D721Med (cell line): ENCODE results near the gene PACRG.

Experiments
- DNase-seq: peaks from one replicate; pipeline ENCODE4 v3.0.0; 2011; ENCODE audit warnings: low spot score; ENCODE audit not compliant: insufficient read length
- FAIRE-seq: peaks from 2 replicates; lab custom pipeline; 2011; peaks lifted over from hg19 to GRCh38; lab: Jason Lieb, UNC
- CTCF ChIP-seq: IDR thresholded peaks from 2 replicates; pipeline ENCODE4 v1.5.1; 2012; ENCODE audit warnings: mild to moderate bottlenecking, control low read depth; ENCODE audit not compliant: insufficient read depth; ENCODE audit errors: missing control alignments

Gene PACRG

GRCh38 chr6:162887981-162888689 is 160.4 kb downstream of the PACRG start:
- DNase-seq (no peak), FAIRE-seq (no peak)
- no peak for TF ChIP-seq CTCF

GRCh38 chr6:162889303-162889702 is 161.5 kb downstream of the PACRG start:
- no peak for FAIRE-seq
- TF ChIP-seq CTCF = no peak
- DNase-seq = no peak

- TF ChIP-seq CTCF = no peak
- no peak for FAIRE-seq
- DNase-seq = no peak
Observed at GRCh38 chr6:162898011-162898410, 170.2 kb downstream of the PACRG start.

- no peak for TF ChIP-seq CTCF
- FAIRE-seq (no peak), DNase-seq (no peak)
Observed at GRCh38 chr6:162899148-162899547, 171.4 kb downstream of the PACRG start.

GRCh38 chr6:162900503-162900902 is 172.7 kb downstream of the PACRG start:
- no peak for FAIRE-seq
- no peak for TF ChIP-seq CTCF
- no peak for DNase-seq

- TF ChIP-seq CTCF = no peak
- DNase-seq (no peak), FAIRE-seq (no peak)
Observed at GRCh38 chr6:162904069-162904663, 176.4 kb downstream of the PACRG start.

GRCh38 chr6:162906479-162906878 is 178.7 kb downstream of the PACRG start:
- FAIRE-seq (no peak), DNase-seq (no peak)
- no peak for TF ChIP-seq CTCF
